ENCODE data around the gene GRAMD1A.
"Not testable (repeated sequence)": the region's sequence is repeated elsewhere in the genome, so short reads cannot be mapped to it uniquely, and the experiment has no call there.

Gene GRAMD1A

GRCh38 chr19:35038623-35039512 is 38.7 kb downstream of the GRAMD1A start:
- DNase-seq = no peak

GRCh38 chr19:35039881-35040825 is 40.0 kb downstream of the GRAMD1A start:
- DNase-seq = no peak

- DNase-seq = no peak
Observed at GRCh38 chr19:35040826-35041547, 40.9 kb downstream of the GRAMD1A start.

GRCh38 chr19:35041548-35042055 is 41.5 kb downstream of the GRAMD1A start, which contains the start of gene HPN:
Gene HPN, plus strand, starts transcription at chr19:35041721. Its CDS starts 786 bp downstream, at chr19:35042507.
- no peak for DNase-seq

GRCh38 chr19:35042056-35042730 is 42.1 kb downstream of the GRAMD1A start:
- DNase-seq = no peak

- no peak for DNase-seq
Observed at GRCh38 chr19:35042954-35043604, 43.0 kb downstream of the GRAMD1A start.

GRCh38 chr19:35043906-35044305 is 43.8 kb downstream of the GRAMD1A start:
- no peak for DNase-seq

GRCh38 chr19:35044317-35045117 is 44.4 kb downstream of the GRAMD1A start:
- peak; percentile 48 for DNase-seq

- peak; percentile 41 for DNase-seq
Observed at GRCh38 chr19:35045667-35046300, 45.7 kb downstream of the GRAMD1A start.

GRCh38 chr19:35046461-35046860 is 46.3 kb downstream of the GRAMD1A start:
- DNase-seq = no peak

GRCh38 chr19:35048911-35049411 is 48.8 kb downstream of the GRAMD1A start:
- DNase-seq = no peak

- no peak for DNase-seq
Observed at GRCh38 chr19:35049456-35049855, 49.3 kb downstream of the GRAMD1A start.

GRCh38 chr19:35050662-35051061 is 50.5 kb downstream of the GRAMD1A start:
- DNase-seq = not testable (repeated sequence)

GRCh38 chr19:35051268-35051667 is 51.1 kb downstream of the GRAMD1A start:
- DNase-seq = not testable (repeated sequence)

- no peak for DNase-seq
Observed at GRCh38 chr19:35051796-35052195, 51.7 kb downstream of the GRAMD1A start.

GRCh38 chr19:35052599-35053190 is 52.6 kb downstream of the GRAMD1A start:
- DNase-seq = no peak

- DNase-seq = no peak
Observed at GRCh38 chr19:35053667-35054293, 53.7 kb downstream of the GRAMD1A start.

GRCh38 chr19:35054626-35055025 is 54.5 kb downstream of the GRAMD1A start:
- no peak for DNase-seq

All from fibroblast of skin of scalp (primary cell).